ENCODE measurements around the gene ZNF385B.

Gene ZNF385B

GRCh38 chr2:179440642-179441251 is 420.7 kb downstream of the ZNF385B start:
- no peak for DNase-seq (ENCODE audit: low read depth)

- no peak for DNase-seq (ENCODE audit: low read depth)
These were observed 422.8 kb downstream of the ZNF385B start for GRCh38 chr2:179438654-179439053.

GRCh38 chr2:179437430-179437829 is 424.0 kb downstream of the ZNF385B start:
- DNase-seq (ENCODE audit: low read depth): no peak

GRCh38 chr2:179435566-179435965 is 425.8 kb downstream of the ZNF385B start:
- DNase-seq (ENCODE audit: low read depth): no peak

GRCh38 chr2:179435000-179435399 is 426.4 kb downstream of the ZNF385B start:
- DNase-seq (ENCODE audit: low read depth): no peak

GRCh38 chr2:179434357-179434756 is 427.1 kb downstream of the ZNF385B start:
- no peak for DNase-seq (ENCODE audit: low read depth)

- no peak for DNase-seq (ENCODE audit: low read depth)
These were observed 428.7 kb downstream of the ZNF385B start for GRCh38 chr2:179432751-179433150.

- DNase-seq (ENCODE audit: low read depth): no peak
These were observed 431.8 kb downstream of the ZNF385B start for GRCh38 chr2:179429597-179429996.

- DNase-seq (ENCODE audit: low read depth): no peak
These were observed 432.3 kb downstream of the ZNF385B start for GRCh38 chr2:179429060-179429471.

- DNase-seq (ENCODE audit: low read depth): no peak
These were observed 432.8 kb downstream of the ZNF385B start for GRCh38 chr2:179428649-179429048.

GRCh38 chr2:179427065-179427464 is 434.3 kb downstream of the ZNF385B start:
- DNase-seq (ENCODE audit: low read depth): no peak

- no peak for DNase-seq (ENCODE audit: low read depth)
These were observed 436.8 kb downstream of the ZNF385B start for GRCh38 chr2:179424571-179424970.

GRCh38 chr2:179422037-179422643 is 439.3 kb downstream of the ZNF385B start:
- no peak for DNase-seq (ENCODE audit: low read depth)

- DNase-seq (ENCODE audit: low read depth): no peak
These were observed 443.9 kb downstream of the ZNF385B start for GRCh38 chr2:179417436-179417949.

GRCh38 chr2:179412112-179412511 is 449.3 kb downstream of the ZNF385B start:
- no peak for DNase-seq (ENCODE audit: low read depth)

- no peak for DNase-seq (ENCODE audit: low read depth)
These were observed 450.7 kb downstream of the ZNF385B start for GRCh38 chr2:179410552-179411356.

- no peak for DNase-seq (ENCODE audit: low read depth)
These were observed 457.8 kb downstream of the ZNF385B start for GRCh38 chr2:179403624-179404023.

- DNase-seq (ENCODE audit: low read depth): no peak
These were observed 467.9 kb downstream of the ZNF385B start for GRCh38 chr2:179393481-179393880.

Data from T follicular helper cell (primary cell).